Chondrocyte (in vitro differentiated cells): ENCODE data around the gene RASSF5. TPM values are rescaled to one million over a fixed set of nuclear protein-coding genes. Genes with fewer than 3 reads are reported as not detected.

Experiments used
- DNase-seq: peaks from one replicate; pipeline ENCODE4 v3.0.0; 2021; ENCODE audit warnings: mixed read lengths, low spot score
- H3K27ac Mint-ChIP-seq: one replicate; pipeline ENCODE4 v1.8.0; 2021; ENCODE audit warnings: mild to moderate bottlenecking, moderate library complexity, mixed read lengths; ENCODE audit not compliant: unreplicated experiment
- H3K27me3 Mint-ChIP-seq: 2 replicates; pipeline ENCODE4 v1.8.0; 2021; ENCODE audit warnings: low read depth, mixed read lengths
- H3K36me3 Mint-ChIP-seq: 2 replicates; pipeline ENCODE4 v1.8.0; 2021; ENCODE audit warnings: low read depth, mixed read lengths
- H3K4me1 Mint-ChIP-seq: 2 replicates; pipeline ENCODE4 v1.8.0; 2021; ENCODE audit warnings: low read depth, mild to moderate bottlenecking, mixed read lengths
- H3K4me3 Mint-ChIP-seq: one replicate; pipeline ENCODE4 v1.8.0; 2021; ENCODE audit warnings: mild to moderate bottlenecking, moderate library complexity, mixed read lengths; ENCODE audit not compliant: unreplicated experiment
- H3K9me3 Mint-ChIP-seq: 2 replicates; pipeline ENCODE4 v1.8.0; 2021; ENCODE audit warnings: low read depth, mixed read lengths
- CTCF ChIP-seq: fragments of 200-600 bp; sonication (generic); IDR thresholded peaks from 2 replicates; pipeline ENCODE4 v1.5.0; 2021; ENCODE audit warnings: antibody characterized with exemption, mild to moderate bottlenecking, moderate library complexity
- total RNA-seq: library from RNA; stranded (reverse); gene quantifications from 3 replicates; pipeline ENCODE4 v1.2.1, GENCODE V29; 2021

Gene RASSF5
- total RNA-seq, 1 donor from 2014 or later: 0.27 TPM

DNA sequence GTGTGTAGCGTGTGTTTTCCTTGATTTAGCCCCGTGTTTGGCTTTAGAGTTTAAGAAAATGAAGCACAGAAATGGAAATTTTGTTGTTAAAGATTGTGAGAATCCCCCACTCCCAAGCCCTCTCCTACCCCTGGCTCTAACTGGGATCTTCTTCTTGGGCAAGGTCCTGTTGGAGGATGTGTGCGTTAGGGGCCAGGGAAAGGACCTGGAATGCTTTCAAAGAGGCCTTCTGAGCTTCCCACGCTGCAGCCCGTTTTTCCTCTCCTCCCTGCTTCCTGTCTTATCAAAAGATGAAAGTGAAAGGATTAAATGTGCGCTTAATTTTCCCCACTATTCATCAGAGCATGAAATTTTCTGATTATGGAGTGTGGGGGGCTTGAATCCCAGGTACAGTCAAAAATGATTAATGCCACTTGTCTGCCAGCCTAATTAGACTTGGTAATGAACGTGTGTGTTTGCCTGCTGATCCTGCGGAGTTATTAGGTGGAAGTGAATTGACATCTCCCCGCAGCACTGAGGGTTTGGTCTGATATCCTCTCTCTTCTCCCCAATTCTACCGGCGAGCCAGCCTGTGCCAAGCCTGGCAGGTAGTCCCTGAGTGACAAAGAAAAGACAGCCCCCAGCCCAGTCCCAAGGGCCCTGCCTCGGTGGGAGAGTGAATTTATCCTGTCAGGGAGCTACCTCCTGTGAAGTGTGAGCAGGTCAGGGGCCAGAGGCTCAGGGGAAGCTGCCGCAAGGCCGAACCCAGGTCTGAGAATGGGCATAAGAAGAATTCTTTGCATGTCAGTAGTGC is 4.9 kb downstream of the RASSF5 start:
- H3K9me3 Mint-ChIP-seq: no peaks in the 10 kb centered on the region
- no peak overlapping the region for H3K27ac Mint-ChIP-seq
- H3K4me1 Mint-ChIP-seq: peaks cover 28% of the 10 kb centered on the region
- peak; percentile 51 for DNase-seq
- no peak for TF ChIP-seq CTCF
- H3K4me3 Mint-ChIP-seq: no peak overlapping the region
- H3K36me3 Mint-ChIP-seq: no peaks in the 10 kb centered on the region
- peaks cover 18% of the 10 kb centered on the region for H3K27me3 Mint-ChIP-seq

- peak; percentile 63 for DNase-seq
- H3K4me1 Mint-ChIP-seq: peaks cover 28% of the 10 kb centered on the region
- H3K27ac Mint-ChIP-seq: no peak overlapping the region
- TF ChIP-seq CTCF: no peak
- H3K4me3 Mint-ChIP-seq: no peak overlapping the region
- peaks cover 18% of the 10 kb centered on the region for H3K27me3 Mint-ChIP-seq
- no peaks in the 10 kb centered on the region for H3K36me3 Mint-ChIP-seq
- no peaks in the 10 kb centered on the region for H3K9me3 Mint-ChIP-seq
These were observed 5.5 kb downstream of the RASSF5 start for GRCh38 chr1:206512851-206513180.

DNA sequence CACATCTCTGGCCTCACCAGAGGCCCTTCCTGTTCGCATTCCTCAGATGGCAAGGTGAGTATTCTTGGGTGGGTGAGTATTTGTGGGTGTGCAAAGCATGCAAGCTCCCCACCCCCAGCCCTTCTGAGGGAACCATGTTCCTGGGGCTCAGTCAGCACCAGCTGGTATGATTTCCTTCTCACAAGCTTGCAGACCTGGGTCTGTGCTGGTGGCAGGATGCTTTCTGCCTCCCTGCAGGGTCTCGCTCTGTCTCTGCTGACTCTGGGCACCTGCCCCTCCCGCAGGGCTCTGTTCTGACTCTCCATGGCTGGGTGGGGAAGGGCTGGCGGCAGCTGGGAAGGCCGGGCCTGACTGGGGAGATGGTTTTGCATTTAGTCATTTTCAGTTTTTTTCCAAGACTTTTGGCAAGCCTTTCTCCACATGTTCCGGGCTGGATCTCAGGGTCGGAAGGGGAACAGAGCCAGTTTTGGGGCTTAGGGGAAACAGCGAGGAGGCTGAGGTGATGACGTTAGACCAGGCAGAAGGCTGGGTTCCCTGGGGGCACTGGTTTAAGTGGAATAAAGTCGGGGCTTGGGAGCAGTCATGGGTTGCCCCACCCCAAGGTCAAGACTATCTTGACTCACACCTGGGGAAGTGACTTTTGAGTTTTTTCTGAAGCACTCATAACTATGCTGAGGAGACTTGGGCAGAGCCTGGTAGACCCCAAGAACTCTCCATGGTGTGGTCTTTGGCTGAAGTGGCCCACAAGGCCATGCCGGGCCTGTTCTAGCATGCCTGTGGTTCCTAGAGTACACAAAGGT is 6.2 kb downstream of the RASSF5 start:
- no peaks in the 10 kb centered on the region for H3K9me3 Mint-ChIP-seq
- H3K36me3 Mint-ChIP-seq: no peaks in the 10 kb centered on the region
- TF ChIP-seq CTCF: no peak
- H3K4me3 Mint-ChIP-seq: peak overlapping the region; percentile 1
- peaks cover 28% of the 10 kb centered on the region for H3K4me1 Mint-ChIP-seq
- peaks cover 17% of the 10 kb centered on the region for H3K27me3 Mint-ChIP-seq
- peak; percentile 86 for DNase-seq
- peak overlapping the region; percentile 89 for H3K27ac Mint-ChIP-seq

- peaks cover 24% of the 10 kb centered on the region for H3K4me1 Mint-ChIP-seq
- H3K36me3 Mint-ChIP-seq: no peaks in the 10 kb centered on the region
- no peaks in the 10 kb centered on the region for H3K9me3 Mint-ChIP-seq
- H3K27me3 Mint-ChIP-seq: peaks cover 11% of the 10 kb centered on the region
- no peak overlapping the region for H3K27ac Mint-ChIP-seq
- H3K4me3 Mint-ChIP-seq: no peak overlapping the region
- no peak for DNase-seq
- no peak for TF ChIP-seq CTCF
These were observed 7.6 kb downstream of the RASSF5 start for GRCh38 chr1:206514813-206515387.

DNA sequence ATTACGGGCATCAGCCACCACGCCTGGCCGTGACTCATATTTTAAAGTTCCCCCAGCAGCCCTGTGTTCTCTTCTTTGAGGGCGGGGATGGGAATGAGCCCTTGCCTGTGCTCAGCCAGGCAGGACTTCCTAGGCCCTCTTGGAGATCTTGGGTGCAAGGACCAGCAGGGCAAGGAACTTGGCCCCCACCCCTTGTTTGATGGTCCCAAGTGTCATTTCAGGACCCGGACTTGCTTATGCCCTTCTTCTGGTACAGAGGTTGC is 9.3 kb downstream of the RASSF5 start:
- peak; percentile 28 for DNase-seq
- Mint-ChIP-seq H3K27me3 (peaks cover 3% of the 10 kb centered on the region), H3K27ac (no peak overlapping the region), H3K4me1 (peaks cover 23% of the 10 kb centered on the region), H3K4me3 (no peak overlapping the region), H3K9me3 (no peaks in the 10 kb centered on the region), H3K36me3 (no peaks in the 10 kb centered on the region)
- TF ChIP-seq CTCF: no peak
